Measurements from ENCODE around the gene UBE2C.
"Not testable (repeated sequence)": the region's sequence is repeated elsewhere in the genome, so short reads cannot be mapped to it uniquely, and the experiment has no call there.

Gene UBE2C

DNA sequence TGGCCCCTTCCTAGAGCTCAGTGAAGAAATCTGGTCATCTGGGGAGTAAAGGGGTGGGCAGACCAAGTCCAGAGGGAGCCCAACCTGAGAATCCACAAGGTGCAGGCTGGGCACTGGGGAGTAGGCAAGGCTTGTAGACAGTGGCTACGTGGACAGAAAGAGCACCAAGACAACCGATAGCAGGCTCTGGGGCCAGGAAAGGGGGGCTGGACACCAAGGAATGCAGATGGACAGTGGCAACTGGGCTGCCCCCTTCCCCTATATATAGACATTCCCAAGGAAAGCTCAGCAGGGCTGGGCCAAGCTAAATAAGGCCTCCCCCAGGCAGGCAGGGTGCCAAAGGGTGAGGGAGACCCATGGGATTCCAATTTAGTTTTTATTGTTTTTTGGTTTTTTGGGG lies 16.1 kb downstream of the UBE2C start:
- Histone ChIP-seq H3K27ac (ENCODE audit: low read depth, low read length) (no peak overlapping the region), H3K9ac (ENCODE audit: low read length) (no peak overlapping the region), H3K79me2 (ENCODE audit: insufficient read depth, low read length) (no peaks in the 10 kb centered on the region), H3F3A (ENCODE audit: insufficient read depth) (no peaks in the 10 kb centered on the region), H3K36me3 (ENCODE audit: low read length) (no peaks in the 10 kb centered on the region), H3K27me3 (ENCODE audit: low read length) (no peaks in the 10 kb centered on the region), H2AFZ (ENCODE audit: low read depth, low read length, severe bottlenecking) (no peak overlapping the region), H3K4me3 (ENCODE audit: insufficient read depth, low read length, poor library complexity, severe bottlenecking) (no peak overlapping the region), H4K20me1 (ENCODE audit: low read depth, low read length) (no peaks in the 10 kb centered on the region), H3K4me2 (ENCODE audit: low read depth, low read length, poor library complexity, severe bottlenecking) (no peak overlapping the region), H3K9me3 (ENCODE audit: insufficient read depth, low read length) (no peaks in the 10 kb centered on the region), H3K9me2 (replicated peaks; ENCODE audit: insufficient read depth, low read length) (no peaks in the 10 kb centered on the region)
- TF ChIP-seq EZH2phosphoT487 (conservative IDR thresholded peaks at IDR 0.05; ENCODE audit: low read length): no peak
- TF ChIP-seq, protein P1, sequence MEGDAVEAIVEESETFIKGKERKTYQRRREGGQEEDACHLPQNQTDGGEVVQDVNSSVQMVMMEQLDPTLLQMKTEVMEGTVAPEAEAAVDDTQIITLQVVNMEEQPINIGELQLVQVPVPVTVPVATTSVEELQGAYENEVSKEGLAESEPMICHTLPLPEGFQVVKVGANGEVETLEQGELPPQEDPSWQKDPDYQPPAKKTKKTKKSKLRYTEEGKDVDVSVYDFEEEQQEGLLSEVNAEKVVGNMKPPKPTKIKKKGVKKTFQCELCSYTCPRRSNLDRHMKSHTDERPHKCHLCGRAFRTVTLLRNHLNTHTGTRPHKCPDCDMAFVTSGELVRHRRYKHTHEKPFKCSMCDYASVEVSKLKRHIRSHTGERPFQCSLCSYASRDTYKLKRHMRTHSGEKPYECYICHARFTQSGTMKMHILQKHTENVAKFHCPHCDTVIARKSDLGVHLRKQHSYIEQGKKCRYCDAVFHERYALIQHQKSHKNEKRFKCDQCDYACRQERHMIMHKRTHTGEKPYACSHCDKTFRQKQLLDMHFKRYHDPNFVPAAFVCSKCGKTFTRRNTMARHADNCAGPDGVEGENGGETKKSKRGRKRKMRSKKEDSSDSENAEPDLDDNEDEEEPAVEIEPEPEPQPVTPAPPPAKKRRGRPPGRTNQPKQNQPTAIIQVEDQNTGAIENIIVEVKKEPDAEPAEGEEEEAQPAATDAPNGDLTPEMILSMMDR (IDR thresholded peaks at IDR 0.05; ENCODE audit: insufficient read depth, low read length, poor library complexity, severe bottlenecking): no peak

GRCh38 chr20:45829673-45830106 lies 17.2 kb downstream of the UBE2C start:
- not testable (repeated sequence) for H4K20me1 ChIP-seq (ENCODE audit: low read depth, low read length); H3K79me2 ChIP-seq (ENCODE audit: insufficient read depth, low read length); H3K4me3 ChIP-seq (ENCODE audit: insufficient read depth, low read length, poor library complexity, severe bottlenecking); H3K36me3 ChIP-seq (ENCODE audit: low read length); H3K27me3 ChIP-seq (ENCODE audit: low read length); H3F3A ChIP-seq (ENCODE audit: insufficient read depth); H3K9me2 ChIP-seq (replicated peaks; ENCODE audit: insufficient read depth, low read length); H2AFZ ChIP-seq (ENCODE audit: low read depth, low read length, severe bottlenecking); H3K9ac ChIP-seq (ENCODE audit: low read length); H3K9me3 ChIP-seq (ENCODE audit: insufficient read depth, low read length); H3K4me2 ChIP-seq (ENCODE audit: low read depth, low read length, poor library complexity, severe bottlenecking); H3K27ac ChIP-seq (ENCODE audit: low read depth, low read length)

DNA sequence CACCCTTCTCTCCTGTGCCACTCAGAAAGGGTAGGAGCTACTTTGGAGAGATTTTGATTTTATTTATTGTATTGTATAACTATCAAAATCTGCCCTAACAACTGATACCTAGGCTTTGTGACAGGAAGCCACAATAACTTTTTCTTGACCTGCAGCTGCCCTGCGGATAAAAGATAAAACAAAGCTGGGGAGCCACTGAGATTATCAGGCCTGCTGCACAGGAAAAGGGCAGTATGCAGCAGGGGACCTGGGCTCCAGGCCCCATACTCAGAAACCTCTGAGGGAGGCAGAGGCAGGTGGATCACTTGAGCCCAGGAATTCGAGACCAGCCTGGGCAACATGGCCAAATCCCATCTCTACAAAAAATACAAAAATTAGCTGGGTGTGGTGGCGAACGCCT lies 20.2 kb downstream of the UBE2C start:
- Histone ChIP-seq H3K9ac (ENCODE audit: low read length) (no peak overlapping the region), H3K27ac (ENCODE audit: low read depth, low read length) (no peak overlapping the region), H3K4me2 (ENCODE audit: low read depth, low read length, poor library complexity, severe bottlenecking) (no peak overlapping the region), H3K4me3 (ENCODE audit: insufficient read depth, low read length, poor library complexity, severe bottlenecking) (no peak overlapping the region), H4K20me1 (ENCODE audit: low read depth, low read length) (no peaks in the 10 kb centered on the region), H3K9me2 (replicated peaks; ENCODE audit: insufficient read depth, low read length) (no peaks in the 10 kb centered on the region), H3K79me2 (ENCODE audit: insufficient read depth, low read length) (no peaks in the 10 kb centered on the region), H2AFZ (ENCODE audit: low read depth, low read length, severe bottlenecking) (no peak overlapping the region), H3F3A (ENCODE audit: insufficient read depth) (no peaks in the 10 kb centered on the region), H3K36me3 (ENCODE audit: low read length) (no peaks in the 10 kb centered on the region), H3K27me3 (ENCODE audit: low read length) (no peaks in the 10 kb centered on the region), H3K9me3 (ENCODE audit: insufficient read depth, low read length) (no peaks in the 10 kb centered on the region)
- TF ChIP-seq, protein P1 (IDR thresholded peaks at IDR 0.05; ENCODE audit: insufficient read depth, low read length, poor library complexity, severe bottlenecking): no peak
- no peak for TF ChIP-seq EZH2phosphoT487 (conservative IDR thresholded peaks at IDR 0.05; ENCODE audit: low read length)

DNA sequence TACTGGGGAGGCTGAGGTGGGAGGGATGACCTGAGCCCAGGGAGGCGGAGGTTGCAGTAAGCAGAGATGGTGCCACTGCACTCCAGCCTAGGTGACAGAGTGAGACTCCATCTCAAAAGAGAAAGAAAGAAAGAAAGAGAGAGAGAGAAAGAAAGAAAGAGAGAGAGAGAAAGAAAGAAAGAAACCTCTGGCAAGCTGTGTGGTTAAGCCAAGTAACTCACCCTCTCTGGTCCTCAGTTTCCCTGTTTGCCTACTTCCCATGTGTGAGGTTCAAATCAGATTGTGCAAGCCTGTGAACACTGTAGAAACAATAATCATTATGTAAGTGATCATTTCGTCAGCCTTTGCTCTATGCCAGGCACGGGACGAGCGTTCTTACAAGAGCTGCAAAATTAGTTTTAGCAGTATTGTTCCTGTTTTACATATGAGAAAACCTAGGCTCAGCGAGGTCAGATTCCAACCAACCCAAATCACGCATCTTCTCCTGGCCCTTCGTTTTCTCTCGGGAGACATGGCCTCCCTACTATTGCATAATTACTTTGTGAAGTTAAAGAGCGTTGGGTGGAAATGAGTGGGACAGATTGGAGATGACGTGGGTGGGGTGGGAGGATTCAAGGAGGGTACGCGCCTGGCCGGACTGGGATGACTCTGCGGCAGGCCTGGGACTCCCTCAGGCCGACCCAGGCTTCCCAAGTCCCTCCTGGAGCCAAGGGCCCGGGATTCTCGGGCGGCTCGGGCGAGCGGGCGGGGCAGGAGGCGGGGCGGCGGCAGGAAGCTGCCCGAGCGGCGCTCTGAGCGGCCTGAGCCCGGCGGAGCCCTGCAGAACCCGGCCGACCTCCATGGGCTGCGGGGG lies 20.8 kb downstream of the UBE2C start, which contains the start of gene SNX21:
Gene SNX21 (plus strand): TSS at position 770 of the 853 bp plus-strand sequence. CDS start 121 bp downstream, outside the sequence.
- Histone ChIP-seq H2AFZ (ENCODE audit: low read depth, low read length, severe bottlenecking) (no peak within 1 kb of the TSS), H3K36me3 (ENCODE audit: low read length) (no peaks in the 10 kb centered on the region), H3K9me2 (replicated peaks; ENCODE audit: insufficient read depth, low read length) (no peaks in the 10 kb centered on the region), H4K20me1 (ENCODE audit: low read depth, low read length) (no peaks in the 10 kb centered on the region), H3K9ac (ENCODE audit: low read length) (no peak within 1 kb of the TSS), H3K27me3 (ENCODE audit: low read length) (no peaks in the 10 kb centered on the region), H3K4me3 (ENCODE audit: insufficient read depth, low read length, poor library complexity, severe bottlenecking) (no peak within 1 kb of the TSS), H3F3A (ENCODE audit: insufficient read depth) (no peaks in the 10 kb centered on the region), H3K79me2 (ENCODE audit: insufficient read depth, low read length) (no peaks in the 10 kb centered on the region), H3K27ac (ENCODE audit: low read depth, low read length) (no peak within 1 kb of the TSS), H3K9me3 (ENCODE audit: insufficient read depth, low read length) (no peaks in the 10 kb centered on the region), H3K4me2 (ENCODE audit: low read depth, low read length, poor library complexity, severe bottlenecking) (no peak within 1 kb of the TSS)
- TF ChIP-seq, protein P1 (IDR thresholded peaks at IDR 0.05; ENCODE audit: insufficient read depth, low read length, poor library complexity, severe bottlenecking): no peak
- no peak for TF ChIP-seq EZH2phosphoT487 (conservative IDR thresholded peaks at IDR 0.05; ENCODE audit: low read length)
